Activated naive CD8-positive, alpha-beta T cell treated with anti-CD3 and anti-CD28 coated beads for 36 hours (primary cell): ENCODE data around the gene METTL25B. TPM values are rescaled to one million over a fixed set of nuclear protein-coding genes. Genes with fewer than 3 reads are reported as not detected.
A peak's percentile ranks its signal among the peaks of the same experiment; 100 is the strongest.

Source experiments
- DNase-seq: peaks from one replicate; pipeline ENCODE4 v3.0.0; 2021
- H3K27ac Mint-ChIP-seq: one replicate; pipeline ENCODE4 v1.8.0; 2022; ENCODE audit warnings: mild to moderate bottlenecking, moderate library complexity, mixed read lengths
- H3K27me3 Mint-ChIP-seq: one replicate; pipeline ENCODE4 v1.8.0; 2022; ENCODE audit warnings: mild to moderate bottlenecking, mixed read lengths
- H3K36me3 Mint-ChIP-seq: one replicate; pipeline ENCODE4 v1.8.0; 2021; ENCODE audit warnings: mild to moderate bottlenecking, mixed read lengths
- H3K4me1 Mint-ChIP-seq: one replicate; pipeline ENCODE4 v1.8.0; 2021; ENCODE audit warnings: mixed read lengths
- H3K4me3 Mint-ChIP-seq: one replicate; pipeline ENCODE4 v1.8.0; 2022; ENCODE audit warnings: mild to moderate bottlenecking, moderate library complexity, mixed read lengths
- H3K9me3 Mint-ChIP-seq: one replicate; pipeline ENCODE4 v1.8.0; 2022; ENCODE audit warnings: mixed read lengths
- total RNA-seq, 2 experiments: library from RNA; stranded (reverse); gene quantifications; one replicate each; pipeline ENCODE4 v1.2.3, GENCODE V29; 2021

Gene METTL25B
- total RNA-seq, 2 experiments from 2014 or later, result 24.4 to 24.9 TPM

GRCh38 chr1:156728599-156729462 is 562 bp downstream of the METTL25B start, which contains the start of gene ISG20L2:
Gene ISG20L2 (minus strand): TSS chr1:156728766. CDS start chr1:156727652, 1,114 bp downstream.
- no peak within 1 kb of the TSS for H3K4me3 Mint-ChIP-seq
- peaks cover 20% of the 10 kb centered on the region for H3K36me3 Mint-ChIP-seq
- H3K9me3 Mint-ChIP-seq, result no peaks in the 10 kb centered on the region
- no peak within 1 kb of the TSS for H3K27ac Mint-ChIP-seq
- peak; percentile 96 for DNase-seq
- no peaks in the 10 kb centered on the region for H3K27me3 Mint-ChIP-seq
- peaks cover 22% of the 10 kb centered on the region for H3K4me1 Mint-ChIP-seq

DNA sequence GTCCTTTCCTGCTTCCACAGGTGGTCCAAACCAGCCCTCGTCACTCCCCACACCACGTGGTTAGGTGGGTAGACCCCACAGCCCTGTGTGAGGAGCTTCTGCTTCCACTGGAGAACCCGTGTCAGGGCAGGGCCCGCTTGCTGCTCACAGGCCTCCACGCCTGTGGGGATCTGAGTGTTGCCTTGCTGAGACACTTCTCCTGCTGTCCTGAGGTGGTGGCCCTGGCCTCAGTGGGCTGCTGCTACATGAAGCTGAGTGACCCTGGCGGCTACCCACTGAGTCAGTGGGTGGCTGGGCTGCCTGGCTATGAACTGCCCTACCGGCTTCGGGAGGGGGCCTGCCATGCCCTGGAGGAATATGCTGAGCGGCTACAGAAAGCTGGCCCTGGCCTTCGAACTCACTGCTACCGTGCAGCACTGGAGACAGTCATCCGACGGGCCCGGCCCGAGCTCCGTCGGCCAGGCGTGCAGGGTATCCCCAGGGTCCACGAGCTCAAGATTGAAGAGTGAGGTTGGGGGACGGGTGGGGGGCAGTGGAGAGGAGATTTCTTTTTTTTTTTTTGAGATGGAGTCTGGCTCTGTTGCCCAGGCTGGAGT is 5.8 kb downstream of the METTL25B start:
- Mint-ChIP-seq H3K27ac (peak overlapping the region; percentile 26), H3K9me3 (no peaks in the 10 kb centered on the region), H3K36me3 (peaks cover 18% of the 10 kb centered on the region), H3K4me3 (no peak overlapping the region), H3K27me3 (no peaks in the 10 kb centered on the region), H3K4me1 (peaks cover 12% of the 10 kb centered on the region)
- no peak for DNase-seq

DNA sequence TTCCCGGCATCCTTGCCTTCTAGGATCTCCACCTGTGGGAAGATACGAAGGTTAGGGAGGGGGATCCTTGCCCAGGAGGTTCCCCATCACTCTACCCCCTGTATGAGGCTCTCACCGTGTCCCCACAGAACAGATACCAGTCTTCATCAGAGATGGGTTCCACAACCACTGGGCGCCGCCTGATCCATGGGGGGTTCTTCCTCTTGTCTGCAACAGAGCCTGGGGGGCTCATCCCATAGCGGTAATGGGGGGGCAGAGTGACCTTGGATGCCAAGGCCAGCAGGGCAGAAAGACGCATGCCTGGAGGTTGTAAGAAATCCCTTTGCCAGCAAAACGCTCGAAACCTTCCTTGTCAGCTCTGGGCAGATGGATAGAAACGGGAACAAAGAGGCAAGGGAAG is 10.1 kb downstream of the METTL25B start:
- H3K27me3 Mint-ChIP-seq, result no peaks in the 10 kb centered on the region
- H3K4me3 Mint-ChIP-seq, result no peak overlapping the region
- peaks cover 33% of the 10 kb centered on the region for H3K36me3 Mint-ChIP-seq
- no peaks in the 10 kb centered on the region for H3K9me3 Mint-ChIP-seq
- no peak overlapping the region for H3K27ac Mint-ChIP-seq
- no peak for DNase-seq
- peaks cover 26% of the 10 kb centered on the region for H3K4me1 Mint-ChIP-seq

DNA sequence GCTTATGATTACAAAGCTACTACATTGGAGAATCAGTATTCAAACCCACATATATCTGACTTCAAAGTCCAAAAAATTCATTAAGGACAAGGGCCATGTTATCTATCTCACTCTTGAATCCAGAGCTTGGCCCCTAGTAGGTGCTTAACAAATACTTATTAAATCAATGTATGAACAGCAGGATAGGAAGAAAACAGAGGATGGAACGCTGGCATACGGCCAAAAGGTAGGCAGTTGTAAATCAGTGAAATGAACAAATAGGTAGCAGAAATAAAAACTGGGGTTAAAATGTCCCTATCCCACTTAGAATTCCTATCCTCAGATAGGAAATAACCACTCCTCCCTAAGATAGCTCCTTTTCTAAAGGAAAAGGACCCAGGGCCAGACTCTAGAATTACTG is 10.6 kb downstream of the METTL25B start:
- Mint-ChIP-seq H3K4me1 (peaks cover 26% of the 10 kb centered on the region), H3K27ac (peak overlapping the region; percentile 42), H3K4me3 (no peak overlapping the region), H3K36me3 (peaks cover 38% of the 10 kb centered on the region), H3K9me3 (no peaks in the 10 kb centered on the region), H3K27me3 (no peaks in the 10 kb centered on the region)
- no peak for DNase-seq

- DNase-seq, result no peak
Observed at GRCh38 chr1:156740237-156740740, 12.0 kb downstream of the METTL25B start.

GRCh38 chr1:156740741-156741480 is 12.6 kb downstream of the METTL25B start, which contains the start of gene MRPL24:
Gene MRPL24 (minus strand): TSS chr1:156741088. CDS start chr1:156738704, 2,384 bp downstream.
- Mint-ChIP-seq H3K27ac (peak within 1 kb of the TSS; percentile 95), H3K27me3 (no peaks in the 10 kb centered on the region), H3K36me3 (peaks cover 52% of the 10 kb centered on the region), H3K4me3 (peak within 1 kb of the TSS; percentile 92), H3K4me1 (peaks cover 37% of the 10 kb centered on the region), H3K9me3 (no peaks in the 10 kb centered on the region)
- DNase-seq, result peak; percentile 94

More at GRCh38 chr1:156740237-156740740, 12.0 kb downstream of the METTL25B start:
- Mint-ChIP-seq H3K4me3 (peak overlapping the region; percentile 92), H3K27me3 (no peaks in the 10 kb centered on the region), H3K9me3 (no peaks in the 10 kb centered on the region), H3K27ac (peak overlapping the region; percentile 95), H3K36me3 (peaks cover 48% of the 10 kb centered on the region), H3K4me1 (peaks cover 30% of the 10 kb centered on the region)

DNA sequence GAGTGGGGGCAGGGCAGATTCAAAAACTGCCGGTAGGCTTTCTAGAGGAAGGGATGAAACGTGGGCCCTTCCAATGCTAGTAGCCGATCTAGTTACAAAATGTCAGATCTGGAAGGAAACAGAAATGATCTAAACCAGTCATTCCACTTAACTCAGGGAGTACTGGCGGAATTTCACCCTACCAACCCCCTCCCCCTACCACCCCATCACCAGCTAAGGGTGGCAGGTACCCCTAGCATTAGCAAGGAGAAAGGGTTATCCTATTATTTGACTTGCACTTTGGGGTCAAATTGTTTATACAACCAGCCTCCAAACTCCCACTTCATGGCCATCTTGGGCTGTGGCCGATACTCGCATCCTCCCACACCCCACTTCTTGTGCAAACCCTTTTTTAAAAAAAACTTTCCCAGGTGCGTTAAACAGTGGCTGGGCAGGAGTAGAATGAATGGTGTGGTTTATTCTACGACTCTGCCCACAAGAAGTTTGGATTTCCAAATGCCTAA is 13.3 kb downstream of the METTL25B start:
- DNase-seq, result no peak
- peak overlapping the region; percentile 92 for H3K4me3 Mint-ChIP-seq
- no peaks in the 10 kb centered on the region for H3K27me3 Mint-ChIP-seq
- peaks cover 43% of the 10 kb centered on the region for H3K4me1 Mint-ChIP-seq
- H3K36me3 Mint-ChIP-seq, result peaks cover 55% of the 10 kb centered on the region
- peak overlapping the region; percentile 95 for H3K27ac Mint-ChIP-seq
- H3K9me3 Mint-ChIP-seq, result no peaks in the 10 kb centered on the region

DNA sequence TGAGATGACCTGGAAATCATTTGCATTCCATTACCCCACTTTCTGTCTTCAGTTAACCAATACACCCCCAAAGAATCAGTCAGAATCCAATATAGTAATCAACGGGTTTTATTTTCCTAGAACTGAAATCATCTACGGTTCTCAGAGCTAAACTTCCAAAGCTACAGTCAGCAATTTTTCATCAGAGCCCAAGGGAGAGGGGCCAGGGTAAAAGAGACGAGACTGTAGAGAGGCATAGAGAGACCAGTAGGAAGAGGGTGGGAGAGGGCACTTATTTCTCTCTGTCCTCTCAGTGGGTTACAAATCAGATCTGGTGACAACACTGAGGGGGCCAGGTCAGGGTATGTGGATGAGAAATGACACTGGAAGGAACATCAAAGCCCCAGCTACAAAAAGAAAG is 13.7 kb downstream of the METTL25B start:
- peak overlapping the region; percentile 95 for H3K27ac Mint-ChIP-seq
- H3K27me3 Mint-ChIP-seq, result no peaks in the 10 kb centered on the region
- no peaks in the 10 kb centered on the region for H3K9me3 Mint-ChIP-seq
- peaks cover 47% of the 10 kb centered on the region for H3K4me1 Mint-ChIP-seq
- H3K36me3 Mint-ChIP-seq, result peaks cover 55% of the 10 kb centered on the region
- DNase-seq, result no peak
- H3K4me3 Mint-ChIP-seq, result peak overlapping the region; percentile 92

DNA sequence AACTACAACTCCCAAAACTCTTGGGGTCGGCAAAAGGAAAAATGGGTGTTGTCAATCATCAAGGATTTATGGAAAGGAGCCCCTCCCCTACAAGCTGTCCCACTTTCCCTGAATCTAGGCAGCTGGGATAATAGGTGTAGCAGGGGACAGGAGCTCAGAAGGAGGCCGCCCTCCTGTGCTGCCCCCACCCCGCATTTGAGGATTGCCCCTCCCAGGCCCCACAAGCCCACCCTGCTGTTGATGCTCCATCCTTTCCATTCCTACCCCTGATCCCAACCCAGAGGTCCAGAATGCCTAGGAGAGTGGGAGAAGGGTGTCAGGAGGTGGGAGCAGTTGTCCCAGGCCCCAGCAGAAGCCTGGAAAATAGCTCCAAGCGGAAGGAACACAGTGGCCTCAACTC is 14.5 kb downstream of the METTL25B start:
- Mint-ChIP-seq H3K4me3 (no peak overlapping the region), H3K27me3 (no peaks in the 10 kb centered on the region), H3K27ac (peak overlapping the region; percentile 95), H3K4me1 (peaks cover 54% of the 10 kb centered on the region), H3K36me3 (peaks cover 60% of the 10 kb centered on the region), H3K9me3 (no peaks in the 10 kb centered on the region)
- DNase-seq, result no peak

DNA sequence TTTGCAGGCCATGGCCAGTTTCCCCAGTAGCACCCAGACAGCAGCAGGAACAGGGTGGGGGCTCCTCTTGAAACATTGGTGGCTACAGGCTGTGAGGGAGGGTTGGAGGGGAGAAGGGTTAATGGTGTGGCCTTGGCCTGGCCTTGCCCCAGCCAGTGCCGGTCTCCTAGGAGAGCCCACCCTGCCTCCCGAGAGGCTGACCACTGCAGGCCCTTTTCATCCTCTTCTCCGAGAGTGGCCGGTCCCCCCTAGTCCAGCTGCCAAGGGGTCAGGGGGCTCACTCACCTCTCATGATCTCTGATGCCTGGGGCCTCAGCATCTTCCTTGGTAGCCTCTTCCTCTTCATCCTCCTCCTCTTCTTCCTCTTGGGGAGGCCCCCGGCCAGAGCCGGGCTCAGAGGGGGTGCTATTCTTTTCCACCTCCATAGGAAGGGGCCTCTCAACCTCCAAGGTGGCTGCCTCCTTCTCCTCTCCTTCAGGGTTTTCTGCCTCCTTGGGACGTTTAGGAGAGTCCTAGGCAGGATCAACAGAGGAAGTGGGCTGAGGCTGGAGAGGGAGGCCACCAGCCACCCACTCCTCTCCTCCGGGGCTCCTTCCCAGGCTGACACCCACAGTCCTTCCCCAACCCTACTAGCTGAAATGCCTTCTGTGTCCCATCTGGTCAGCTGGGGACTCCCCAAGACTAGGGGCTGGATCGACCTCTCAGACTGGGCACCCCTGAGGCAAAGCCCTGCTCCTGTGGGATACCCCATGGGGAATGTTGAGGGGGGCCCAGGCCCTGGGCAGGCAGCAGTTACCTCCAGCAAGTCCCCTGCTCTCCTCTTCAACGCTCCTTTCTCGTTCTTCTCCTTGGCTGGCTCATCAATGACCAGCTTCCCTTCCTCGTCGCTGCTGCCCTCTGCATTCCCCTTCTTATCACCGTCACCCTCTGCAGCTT is 15.4 kb downstream of the METTL25B start:
- DNase-seq, result no peak
- no peaks in the 10 kb centered on the region for H3K9me3 Mint-ChIP-seq
- no peak overlapping the region for H3K4me3 Mint-ChIP-seq
- H3K27me3 Mint-ChIP-seq, result no peaks in the 10 kb centered on the region
- peaks cover 62% of the 10 kb centered on the region for H3K4me1 Mint-ChIP-seq
- H3K36me3 Mint-ChIP-seq, result peaks cover 60% of the 10 kb centered on the region
- H3K27ac Mint-ChIP-seq, result peak overlapping the region; percentile 54

DNA sequence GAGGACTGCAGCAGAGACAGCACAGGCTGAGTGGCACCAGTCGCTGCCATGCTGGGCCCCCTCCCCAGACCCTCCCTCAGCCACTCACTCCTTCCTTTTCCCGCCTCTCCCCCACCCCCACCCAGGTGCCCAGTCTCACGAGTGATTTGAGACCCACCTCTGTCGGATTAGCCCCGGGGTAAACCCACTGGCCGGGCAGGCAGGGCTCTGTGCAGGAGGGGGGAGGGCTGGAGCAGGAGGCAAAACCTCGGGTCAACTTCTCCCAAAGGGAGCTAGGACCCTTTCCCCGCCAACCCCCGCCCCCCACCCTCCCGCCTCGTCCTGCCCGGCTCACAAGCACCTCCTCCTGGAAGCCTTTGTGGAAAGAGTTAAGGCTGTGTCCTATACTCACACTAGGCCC is 16.1 kb downstream of the METTL25B start:
- peaks cover 64% of the 10 kb centered on the region for H3K36me3 Mint-ChIP-seq
- H3K9me3 Mint-ChIP-seq, result no peaks in the 10 kb centered on the region
- H3K27me3 Mint-ChIP-seq, result no peaks in the 10 kb centered on the region
- peak overlapping the region; percentile 60 for H3K27ac Mint-ChIP-seq
- peaks cover 64% of the 10 kb centered on the region for H3K4me1 Mint-ChIP-seq
- no peak for DNase-seq
- H3K4me3 Mint-ChIP-seq, result no peak overlapping the region

- H3K36me3 Mint-ChIP-seq, result peaks cover 70% of the 10 kb centered on the region
- peak overlapping the region; percentile 60 for H3K27ac Mint-ChIP-seq
- H3K4me1 Mint-ChIP-seq, result peaks cover 64% of the 10 kb centered on the region
- no peaks in the 10 kb centered on the region for H3K9me3 Mint-ChIP-seq
- H3K4me3 Mint-ChIP-seq, result no peak overlapping the region
- no peaks in the 10 kb centered on the region for H3K27me3 Mint-ChIP-seq
- DNase-seq, result no peak
Observed at GRCh38 chr1:156744786-156745419, 16.6 kb downstream of the METTL25B start.

DNA sequence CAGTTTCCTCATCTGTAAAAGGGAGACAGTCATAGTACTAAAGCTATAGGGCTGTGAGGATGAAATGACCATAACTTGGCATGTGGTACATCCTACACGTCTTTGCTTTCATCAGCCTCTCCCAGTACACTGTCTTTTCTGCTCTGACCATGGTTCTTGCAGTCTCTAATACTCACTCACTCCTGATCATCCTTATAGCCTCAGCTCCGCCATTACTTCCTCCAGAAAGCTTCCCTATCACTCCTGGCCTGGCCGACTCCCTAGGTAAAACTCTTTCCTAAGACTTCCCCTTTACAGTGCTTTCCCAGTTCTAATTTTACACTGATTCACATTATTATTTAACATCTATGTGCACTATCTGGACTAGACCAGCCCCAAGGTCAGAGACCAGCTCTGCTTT is 17.6 kb downstream of the METTL25B start:
- DNase-seq, result no peak
- Mint-ChIP-seq H3K27ac (peak overlapping the region; percentile 93), H3K36me3 (peaks cover 69% of the 10 kb centered on the region), H3K9me3 (no peaks in the 10 kb centered on the region), H3K4me1 (peaks cover 65% of the 10 kb centered on the region), H3K27me3 (no peaks in the 10 kb centered on the region), H3K4me3 (no peak overlapping the region)
